KMS-11 (cell line): ENCODE measurements around the gene MCHR1.

Experiments
- H2AFZ ChIP-seq: fragments of 200-600 bp; sonication (generic); 2 replicates; pipeline ENCODE4 v1.6.1; 2016; ENCODE audit warnings: antibody characterized with exemption, mixed run types, low read depth
- H3K27ac ChIP-seq: fragments of 200-600 bp; sonication (generic); 2 replicates; pipeline ENCODE4 v1.6.1; 2016; ENCODE audit warnings: mild to moderate bottlenecking, mixed run types
- H3K27me3 ChIP-seq: fragments of 200-600 bp; sonication (generic); 2 replicates; pipeline ENCODE4 v1.6.1; 2017; ENCODE audit warnings: mild to moderate bottlenecking, low read depth, mixed run types, moderate library complexity; ENCODE audit not compliant: insufficient read depth
- H3K36me3 ChIP-seq: fragments of 200-600 bp; sonication (generic); 2 replicates; pipeline ENCODE4 v1.6.1; 2017; ENCODE audit warnings: mild to moderate bottlenecking, mixed run types; ENCODE audit not compliant: insufficient read depth
- H3K4me1 ChIP-seq: fragments of 200-600 bp; sonication (generic); 2 replicates; pipeline ENCODE4 v1.6.1; 2016; ENCODE audit warnings: mild to moderate bottlenecking, low read depth, mixed run types; ENCODE audit not compliant: poor library complexity, severe bottlenecking
- H3K4me2 ChIP-seq: fragments of 200-600 bp; sonication (generic); 2 replicates; pipeline ENCODE4 v1.7.0; 2016; ENCODE audit warnings: mild to moderate bottlenecking, mixed run types
- H3K4me3 ChIP-seq: fragments of 200-600 bp; sonication (generic); IDR thresholded peaks from 2 replicates; pipeline ENCODE4 v1.6.1; 2017; ENCODE audit warnings: low read depth, low read length, mixed read lengths; ENCODE audit not compliant: insufficient read depth
- H3K79me2 ChIP-seq: fragments of 200-600 bp; sonication (generic); 2 replicates; pipeline ENCODE4 v1.6.1; 2016; ENCODE audit warnings: low read depth, mixed run types; ENCODE audit not compliant: insufficient read depth
- H3K9ac ChIP-seq: fragments of 200-600 bp; sonication (generic); 2 replicates; pipeline ENCODE4 v1.6.1; 2016; ENCODE audit warnings: mild to moderate bottlenecking, mixed run types
- H4K20me1 ChIP-seq: fragments of 200-600 bp; sonication (generic); 2 replicates; pipeline ENCODE4 v1.6.1; 2016; ENCODE audit warnings: mild to moderate bottlenecking, mixed run types; ENCODE audit not compliant: insufficient read depth
- CTCF ChIP-seq: fragments of 200-600 bp; sonication (generic); conservative IDR thresholded peaks from 2 replicates; pipeline ENCODE4 v1.6.1; 2017; ENCODE audit warnings: low read depth, mild to moderate bottlenecking, antibody characterized with exemption, low read length, moderate library complexity, mixed read lengths

Gene MCHR1

GRCh38 chr22:40679249-40679963 lies at the start of gene MCHR1:
Gene MCHR1, plus strand, starts transcription at chr22:40679484. Its CDS starts 169 bp downstream, at chr22:40679653.
- Histone ChIP-seq H3K4me1 (peaks cover 16% of the 10 kb centered on the region), H3K36me3 (no peaks in the 10 kb centered on the region), H3K27me3 (no peaks in the 10 kb centered on the region; the same call in 1 of the 2 replicates), H3K4me2 (no peak within 1 kb of the TSS), H3K79me2 (no peaks in the 10 kb centered on the region), H3K4me3 (no peak within 1 kb of the TSS), H3K9ac (no peak within 1 kb of the TSS), H4K20me1 (no peaks in the 10 kb centered on the region), H2AFZ (no peak within 1 kb of the TSS), H3K27ac (no peak within 1 kb of the TSS)
- no peak for TF ChIP-seq CTCF

DNA sequence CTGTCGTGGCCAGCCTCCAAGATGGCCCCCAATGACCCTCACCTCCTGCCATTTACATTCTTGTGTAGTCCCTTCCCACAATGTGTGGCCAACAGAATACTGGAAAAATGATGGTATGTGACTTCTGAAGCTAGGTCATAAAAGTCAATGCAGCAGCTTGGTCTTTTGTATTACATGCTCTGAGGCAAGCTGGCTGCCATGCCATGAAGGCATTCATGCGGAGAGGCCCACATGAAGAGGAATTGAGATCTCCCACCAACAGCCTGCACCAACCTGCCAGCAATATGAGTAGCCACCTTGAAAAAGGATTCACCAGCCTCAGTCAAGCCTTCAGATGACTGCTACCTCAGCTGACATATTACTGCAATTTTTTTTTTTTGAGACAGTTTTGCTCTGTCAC lies 47.4 kb upstream of the MCHR1 start:
- no peaks in the 10 kb centered on the region for H3K36me3 ChIP-seq
- H3K4me1 ChIP-seq, result peaks cover 10% of the 10 kb centered on the region
- no peak overlapping the region for H3K4me2 ChIP-seq
- H3K4me3 ChIP-seq, result no peak overlapping the region
- no peaks in the 10 kb centered on the region for H3K27me3 ChIP-seq
- TF ChIP-seq CTCF, result no peak
- H3K79me2 ChIP-seq, result peaks cover 76% of the 10 kb centered on the region
- H3K9ac ChIP-seq, result no peak overlapping the region
- H2AFZ ChIP-seq, result no peak overlapping the region
- H3K27ac ChIP-seq, result no peak overlapping the region
- H4K20me1 ChIP-seq, result peaks cover 16% of the 10 kb centered on the region

DNA sequence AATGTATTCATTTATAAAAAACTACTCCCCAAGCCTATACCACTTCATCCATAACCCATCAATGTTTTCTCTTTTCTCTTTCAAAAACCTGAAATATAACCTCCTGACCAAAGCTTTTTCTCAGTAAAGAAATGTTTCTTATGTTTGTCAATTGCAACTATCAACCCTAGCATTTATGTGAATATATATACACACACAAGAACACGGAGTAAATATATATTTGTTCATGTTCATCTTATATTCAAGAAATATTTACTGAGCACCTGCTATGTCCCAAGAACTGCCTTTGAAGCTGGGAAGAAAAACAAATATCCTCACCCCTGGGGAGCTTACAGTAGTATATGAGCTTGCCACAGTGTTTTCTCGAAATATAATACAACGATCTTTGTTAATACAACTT lies 46.2 kb upstream of the MCHR1 start:
- Histone ChIP-seq H3K27me3 (no peaks in the 10 kb centered on the region), H3K4me1 (peaks cover 10% of the 10 kb centered on the region), H3K79me2 (peaks cover 66% of the 10 kb centered on the region), H3K27ac (no peak overlapping the region), H3K4me2 (no peak overlapping the region), H3K9ac (no peak overlapping the region), H3K36me3 (no peaks in the 10 kb centered on the region), H3K4me3 (no peak overlapping the region), H4K20me1 (peaks cover 10% of the 10 kb centered on the region), H2AFZ (no peak overlapping the region)
- no peak for TF ChIP-seq CTCF

DNA sequence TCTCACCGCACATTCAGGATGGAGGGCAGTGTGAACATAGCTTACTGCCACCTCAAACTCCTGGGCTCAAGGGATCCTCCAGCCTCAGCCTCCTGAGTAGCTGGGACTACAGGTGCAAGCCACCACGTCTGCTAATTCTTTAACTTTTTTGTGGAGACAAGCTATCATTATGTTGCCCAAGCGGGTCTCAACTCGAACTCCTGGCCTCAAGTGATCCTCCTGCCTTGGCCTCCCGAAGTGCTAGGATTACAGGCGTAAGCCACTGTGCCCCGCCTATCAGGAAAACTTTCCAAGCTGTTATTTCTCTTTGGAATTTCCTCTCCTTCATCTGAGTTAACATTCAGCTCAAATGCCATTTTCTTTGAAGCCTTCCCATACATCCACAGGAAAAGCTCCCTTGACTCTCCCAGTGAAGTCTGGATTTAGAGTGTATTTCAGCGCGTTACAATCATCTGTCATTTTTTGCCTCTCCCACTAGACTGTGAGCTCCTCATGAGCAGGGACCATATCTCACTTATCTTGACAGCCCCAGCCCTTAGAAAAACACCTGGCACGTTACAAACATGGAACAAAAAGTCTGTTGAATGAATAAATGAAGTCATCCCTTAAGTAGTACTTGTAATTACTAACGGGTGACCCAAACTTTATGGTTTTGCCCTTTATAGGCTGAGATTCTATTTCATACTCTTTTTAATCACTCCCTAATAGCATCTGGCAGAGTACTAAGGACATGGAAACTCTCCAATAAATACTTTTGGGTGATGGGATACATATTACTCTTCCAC lies 45.0 kb upstream of the MCHR1 start:
- H4K20me1 ChIP-seq, result peaks cover 10% of the 10 kb centered on the region
- H3K4me1 ChIP-seq, result peaks cover 10% of the 10 kb centered on the region
- H3K27ac ChIP-seq, result no peak overlapping the region
- H2AFZ ChIP-seq, result no peak overlapping the region
- TF ChIP-seq CTCF, result no peak
- H3K27me3 ChIP-seq, result no peaks in the 10 kb centered on the region
- no peak overlapping the region for H3K4me2 ChIP-seq
- H3K9ac ChIP-seq, result no peak overlapping the region
- H3K4me3 ChIP-seq, result no peak overlapping the region
- peaks cover 54% of the 10 kb centered on the region for H3K79me2 ChIP-seq
- H3K36me3 ChIP-seq, result no peaks in the 10 kb centered on the region
